Measurements from ENCODE around the gene PHLDB2.

Gene PHLDB2

GRCh38 chr3:111936967-111937366 is 77.9 kb downstream of the PHLDB2 start:
- DNase-seq (ENCODE audit: low read depth) = no peak
- no peak overlapping the region for H3K4me3 ChIP-seq (ENCODE audit: low read depth, low read length)
- TF ChIP-seq CTCF (IDR thresholded peaks at IDR 0.05; ENCODE audit: low read depth, low read length) = no peak

GRCh38 chr3:111937871-111938270 is 78.8 kb downstream of the PHLDB2 start:
- H3K4me3 ChIP-seq (ENCODE audit: low read depth, low read length) = no peak overlapping the region
- no peak for DNase-seq (ENCODE audit: low read depth)
- TF ChIP-seq CTCF (IDR thresholded peaks at IDR 0.05; ENCODE audit: low read depth, low read length) (no peak), MYC (IDR thresholded peaks at IDR 0.05; ENCODE audit: low read depth, low read length) (no peak), MAX (IDR thresholded peaks at IDR 0.05; ENCODE audit: low read depth, low read length) (no peak), POLR2A (IDR thresholded peaks at IDR 0.05; ENCODE audit: extremely low read depth, insufficient read length) (no peak)

- TF ChIP-seq CTCF (IDR thresholded peaks at IDR 0.05; ENCODE audit: low read depth, low read length) (no peak), POLR2A (IDR thresholded peaks at IDR 0.05; ENCODE audit: extremely low read depth, insufficient read length) (no peak), MAX (IDR thresholded peaks at IDR 0.05; ENCODE audit: low read depth, low read length) (no peak), MYC (IDR thresholded peaks at IDR 0.05; ENCODE audit: low read depth, low read length) (no peak)
- no peak overlapping the region for H3K4me3 ChIP-seq (ENCODE audit: low read depth, low read length)
- no peak for DNase-seq (ENCODE audit: low read depth)
Measured at GRCh38 chr3:111939873-111940272, 80.8 kb downstream of the PHLDB2 start.

- no peak for TF ChIP-seq POLR2A (IDR thresholded peaks at IDR 0.05; ENCODE audit: extremely low read depth, insufficient read length)
- no peak for TF ChIP-seq CTCF (IDR thresholded peaks at IDR 0.05; ENCODE audit: low read depth, low read length)
- TF ChIP-seq MAX (IDR thresholded peaks at IDR 0.05; ENCODE audit: low read depth, low read length) = no peak
- no peak for TF ChIP-seq MYC (IDR thresholded peaks at IDR 0.05; ENCODE audit: low read depth, low read length)
- no peak for DNase-seq (ENCODE audit: low read depth)
- H3K4me3 ChIP-seq (ENCODE audit: low read depth, low read length) = no peak overlapping the region
Measured at GRCh38 chr3:111943533-111943932, 84.5 kb downstream of the PHLDB2 start.

- TF ChIP-seq MYC (IDR thresholded peaks at IDR 0.05; ENCODE audit: low read depth, low read length) = no peak
- no peak for TF ChIP-seq POLR2A (IDR thresholded peaks at IDR 0.05; ENCODE audit: extremely low read depth, insufficient read length)
- TF ChIP-seq MAX (IDR thresholded peaks at IDR 0.05; ENCODE audit: low read depth, low read length) = no peak
- TF ChIP-seq CTCF (IDR thresholded peaks at IDR 0.05; ENCODE audit: low read depth, low read length) = no peak
Measured at GRCh38 chr3:111944372-111944771, 85.3 kb downstream of the PHLDB2 start.

GRCh38 chr3:111947231-111947630 is 88.2 kb downstream of the PHLDB2 start:
- DNase-seq (ENCODE audit: low read depth) = no peak
- TF ChIP-seq POLR2A (IDR thresholded peaks at IDR 0.05; ENCODE audit: extremely low read depth, insufficient read length) = no peak
- no peak for TF ChIP-seq CTCF (IDR thresholded peaks at IDR 0.05; ENCODE audit: low read depth, low read length)
- TF ChIP-seq MAX (IDR thresholded peaks at IDR 0.05; ENCODE audit: low read depth, low read length) = no peak
- no peak for TF ChIP-seq MYC (IDR thresholded peaks at IDR 0.05; ENCODE audit: low read depth, low read length)
- H3K4me3 ChIP-seq (ENCODE audit: low read depth, low read length) = no peak overlapping the region

More at GRCh38 chr3:111944372-111944771, 85.3 kb downstream of the PHLDB2 start:
- no peak overlapping the region for H3K4me3 ChIP-seq (ENCODE audit: low read depth, low read length)
- no peak for DNase-seq (ENCODE audit: low read depth)

Data from NB4 (cell line).